Activated CD4-positive, alpha-beta memory T cell treated with anti-CD3 and anti-CD28 coated beads for 36 hours (primary cell): ENCODE measurements around the gene PRPS2. TPM values are rescaled to one million over a fixed set of nuclear protein-coding genes. Genes with fewer than 3 reads are reported as not detected.
A peak's percentile ranks its signal among the peaks of the same experiment; 100 is the strongest.

ENCODE experiments used
- CTCF ChIA-PET: fragments of 350-600 bp; sonication (Branson Sonifier 250); formaldehyde crosslinking; loops from one replicate; lab custom pipeline; 2021; ENCODE audit warnings: antibody characterized with exemption, inconsistent platforms; lab: Charles Lee
- POLR2A ChIA-PET: fragments of 350-600 bp; sonication (Branson Sonifier 250); formaldehyde crosslinking; loops from one replicate; lab custom pipeline; 2021; ENCODE audit warnings: antibody characterized with exemption; lab: Charles Lee
- DNase-seq: peaks from one replicate; pipeline ENCODE4 v3.0.0-alpha.2; 2020
- H3K27ac Mint-ChIP-seq: one replicate; pipeline ENCODE4 v1.8.0; 2021; ENCODE audit warnings: mixed read lengths
- H3K27me3 Mint-ChIP-seq: one replicate; pipeline ENCODE4 v1.8.0; 2021; ENCODE audit warnings: mixed read lengths
- H3K36me3 Mint-ChIP-seq: one replicate; pipeline ENCODE4 v1.8.0; 2021; ENCODE audit warnings: mixed read lengths
- H3K4me1 Mint-ChIP-seq: one replicate; pipeline ENCODE4 v1.8.0; 2021; ENCODE audit warnings: low read depth, mixed read lengths
- H3K4me3 Mint-ChIP-seq: one replicate; pipeline ENCODE4 v1.8.0; 2021; ENCODE audit warnings: mild to moderate bottlenecking, mixed read lengths
- H3K9me3 Mint-ChIP-seq: one replicate; pipeline ENCODE4 v1.8.0; 2021; ENCODE audit warnings: mixed read lengths
- intact Hi-C: fragments of 100-400 bp; cut with micrococcal nuclease; formaldehyde crosslinking; loops from one replicate; pipeline ENCODE4 v1.15.1; 2023
- total RNA-seq, 2 experiments: library from RNA; stranded (reverse); gene quantifications; one replicate each; pipeline ENCODE4 v1.2.3, GENCODE V29; 2021

Gene PRPS2
- 100 to 1,000 TPM; 104 to 105 TPM for total RNA-seq

- Mint-ChIP-seq H3K27me3 (no peaks in the 10 kb centered on the region), H3K36me3 (peaks cover 22% of the 10 kb centered on the region), H3K4me1 (peaks cover 26% of the 10 kb centered on the region), H3K27ac (peak within 1 kb of the TSS; percentile 83), H3K9me3 (no peaks in the 10 kb centered on the region), H3K4me3 (peak within 1 kb of the TSS; percentile 84)
- DNase-seq = peak; percentile 81
- ChIA-PET POLR2A (interaction anchor here (0.7 to 1.0 kb wide), 3 partner anchors 12 to 695 kb away, joined by 3 to 4 read pairs (median 3); no protein-coding TSS in a partner anchor), CTCF (interaction anchor here (0.6 to 4.9 kb wide), 7 partner anchors 9 to 105 kb away, joined by 3 to 45 read pairs (median 3); no protein-coding TSS in a partner anchor)
- intact Hi-C loops = loop anchor here (5.0 kb wide), 2 partner anchors 861 to 999 kb away; partner anchors contain the start of gene TCEANC
These were observed at the start of gene PRPS2 for GRCh38 chrX:12791257-12792228. TSS of gene PRPS2 (plus strand) at chrX:12791412. CDS start at chrX:12791498, 86 bp downstream.

GRCh38 chrX:12741416-12741815 is 49.8 kb upstream of the PRPS2 start:
- no peak for DNase-seq
- Mint-ChIP-seq H3K4me3 (no peak overlapping the region), H3K9me3 (no peaks in the 10 kb centered on the region), H3K36me3 (no peaks in the 10 kb centered on the region), H3K27ac (no peak overlapping the region), H3K4me1 (no peaks in the 10 kb centered on the region), H3K27me3 (no peaks in the 10 kb centered on the region)
- ChIA-PET CTCF (no interaction called here), POLR2A (no interaction called here)
- intact Hi-C loops = no loop called here

GRCh38 chrX:12747433-12747832 is 43.8 kb upstream of the PRPS2 start:
- CTCF ChIA-PET = no interaction called here

GRCh38 chrX:12751887-12752286 is 39.3 kb upstream of the PRPS2 start:
- POLR2A ChIA-PET = no interaction called here
- no peaks in the 10 kb centered on the region for H3K4me1 Mint-ChIP-seq
- DNase-seq = no peak
- H3K9me3 Mint-ChIP-seq = peaks cover 4% of the 10 kb centered on the region
- intact Hi-C loops = no loop called here
- CTCF ChIA-PET = interaction anchor here (1.2 to 1.5 kb wide), 2 partner anchors 18 to 50 kb away, joined by 4 to 7 read pairs; no protein-coding TSS in a partner anchor
- no peaks in the 10 kb centered on the region for H3K27me3 Mint-ChIP-seq
- H3K27ac Mint-ChIP-seq = no peak overlapping the region
- H3K36me3 Mint-ChIP-seq = no peaks in the 10 kb centered on the region
- no peak overlapping the region for H3K4me3 Mint-ChIP-seq

More at GRCh38 chrX:12747433-12747832, 43.8 kb upstream of the PRPS2 start:
- no peak overlapping the region for H3K27ac Mint-ChIP-seq
- H3K36me3 Mint-ChIP-seq = no peaks in the 10 kb centered on the region
- DNase-seq = no peak
- no peaks in the 10 kb centered on the region for H3K4me1 Mint-ChIP-seq
- intact Hi-C loops = no loop called here
- no peaks in the 10 kb centered on the region for H3K27me3 Mint-ChIP-seq
- POLR2A ChIA-PET = no interaction called here
- H3K9me3 Mint-ChIP-seq = peaks cover 4% of the 10 kb centered on the region
- H3K4me3 Mint-ChIP-seq = no peak overlapping the region

- H3K36me3 Mint-ChIP-seq = no peaks in the 10 kb centered on the region
- H3K4me1 Mint-ChIP-seq = no peaks in the 10 kb centered on the region
- H3K9me3 Mint-ChIP-seq = peaks cover 4% of the 10 kb centered on the region
- H3K4me3 Mint-ChIP-seq = no peak overlapping the region
- intact Hi-C loops = no loop called here
- ChIA-PET POLR2A (no interaction called here), CTCF (no interaction called here)
- H3K27me3 Mint-ChIP-seq = no peaks in the 10 kb centered on the region
- no peak for DNase-seq
- no peak overlapping the region for H3K27ac Mint-ChIP-seq
These were observed 37.8 kb upstream of the PRPS2 start for GRCh38 chrX:12753366-12753765.

GRCh38 chrX:12758291-12758690 is 32.9 kb upstream of the PRPS2 start:
- DNase-seq = no peak
- Mint-ChIP-seq H3K9me3 (no peaks in the 10 kb centered on the region), H3K27ac (no peak overlapping the region), H3K27me3 (no peaks in the 10 kb centered on the region), H3K4me3 (no peak overlapping the region), H3K36me3 (no peaks in the 10 kb centered on the region), H3K4me1 (no peaks in the 10 kb centered on the region)
- intact Hi-C loops = no loop called here
- CTCF ChIA-PET = no interaction called here
- POLR2A ChIA-PET = no interaction called here

GRCh38 chrX:12767856-12768255 is 23.4 kb upstream of the PRPS2 start:
- DNase-seq = no peak
- no peak overlapping the region for H3K4me3 Mint-ChIP-seq
- peaks cover 2% of the 10 kb centered on the region for H3K4me1 Mint-ChIP-seq
- H3K36me3 Mint-ChIP-seq = no peaks in the 10 kb centered on the region
- peaks cover 13% of the 10 kb centered on the region for H3K27me3 Mint-ChIP-seq
- no peak overlapping the region for H3K27ac Mint-ChIP-seq
- ChIA-PET POLR2A (no interaction called here), CTCF (no interaction called here)
- H3K9me3 Mint-ChIP-seq = no peaks in the 10 kb centered on the region
- intact Hi-C loops = no loop called here

- no peak overlapping the region for H3K27ac Mint-ChIP-seq
- ChIA-PET POLR2A (no interaction called here), CTCF (interaction anchor here (0.6 to 1.2 kb wide), 2 partner anchors 61 to 161 kb away, joined by 3 read pairs; no protein-coding TSS in a partner anchor)
- peaks cover 14% of the 10 kb centered on the region for H3K27me3 Mint-ChIP-seq
- no peak overlapping the region for H3K4me3 Mint-ChIP-seq
- no peaks in the 10 kb centered on the region for H3K36me3 Mint-ChIP-seq
- peaks cover 2% of the 10 kb centered on the region for H3K4me1 Mint-ChIP-seq
- no peaks in the 10 kb centered on the region for H3K9me3 Mint-ChIP-seq
- no peak for DNase-seq
- intact Hi-C loops = no loop called here
These were observed 22.7 kb upstream of the PRPS2 start for GRCh38 chrX:12768491-12768890.

GRCh38 chrX:12770440-12770839 is 20.8 kb upstream of the PRPS2 start:
- Mint-ChIP-seq H3K27ac (no peak overlapping the region), H3K4me1 (peaks cover 2% of the 10 kb centered on the region), H3K4me3 (no peak overlapping the region), H3K9me3 (no peaks in the 10 kb centered on the region), H3K27me3 (peaks cover 14% of the 10 kb centered on the region), H3K36me3 (no peaks in the 10 kb centered on the region)
- intact Hi-C loops = loop anchor here (2.0 kb wide), 1 partner anchor 124 kb away; no protein-coding TSS in a partner anchor
- ChIA-PET CTCF (interaction anchor here (0.9 to 4.1 kb wide), 8 partner anchors 10 to 68 kb away, joined by 3 to 45 read pairs (median 8); partner anchors contain the start of gene PRPS2), POLR2A (no interaction called here)
- DNase-seq = no peak

GRCh38 chrX:12771445-12772069 is 19.7 kb upstream of the PRPS2 start:
- H3K27me3 Mint-ChIP-seq = peaks cover 14% of the 10 kb centered on the region
- peak; percentile 78 for DNase-seq
- no peak overlapping the region for H3K4me3 Mint-ChIP-seq

GRCh38 chrX:12777670-12778069 is 13.5 kb upstream of the PRPS2 start:
- Mint-ChIP-seq H3K9me3 (no peaks in the 10 kb centered on the region), H3K4me3 (no peak overlapping the region), H3K4me1 (no peaks in the 10 kb centered on the region), H3K27ac (no peak overlapping the region), H3K36me3 (no peaks in the 10 kb centered on the region), H3K27me3 (peaks cover 3% of the 10 kb centered on the region)
- ChIA-PET CTCF (no interaction called here), POLR2A (no interaction called here)
- no peak for DNase-seq
- intact Hi-C loops = no loop called here

More at GRCh38 chrX:12771445-12772069, 19.7 kb upstream of the PRPS2 start:
- no peaks in the 10 kb centered on the region for H3K36me3 Mint-ChIP-seq
- H3K27ac Mint-ChIP-seq = no peak overlapping the region
- H3K9me3 Mint-ChIP-seq = no peaks in the 10 kb centered on the region
- intact Hi-C loops = loop anchor here (1.0 to 2.0 kb wide), 3 partner anchors 62 to 1238 kb away; no protein-coding TSS in a partner anchor
- CTCF ChIA-PET = interaction anchor here (0.5 to 4.1 kb wide), 19 partner anchors 9 to 1100 kb away, joined by 3 to 45 read pairs (median 6); partner anchors contain the start of gene PRPS2
- POLR2A ChIA-PET = no interaction called here
- peaks cover 2% of the 10 kb centered on the region for H3K4me1 Mint-ChIP-seq

GRCh38 chrX:12779534-12779933 is 11.7 kb upstream of the PRPS2 start:
- POLR2A ChIA-PET = no interaction called here
- CTCF ChIA-PET = interaction anchor here (3.8 kb wide), 1 partner anchor 8 kb away, joined by 16 read pairs; no protein-coding TSS in a partner anchor
- Mint-ChIP-seq H3K36me3 (no peaks in the 10 kb centered on the region), H3K9me3 (no peaks in the 10 kb centered on the region), H3K4me1 (no peaks in the 10 kb centered on the region), H3K4me3 (no peak overlapping the region), H3K27ac (no peak overlapping the region), H3K27me3 (no peaks in the 10 kb centered on the region)
- no peak for DNase-seq
- intact Hi-C loops = no loop called here
